H1 (cell line): ENCODE results near the gene FBXO8. TPM values are rescaled to one million over a fixed set of nuclear protein-coding genes. Genes with fewer than 3 reads are reported as not detected.

Source experiments
- BRCA1 ChIP-seq: IDR thresholded peaks from 2 replicates; pipeline ENCODE4 v1.6.1; 2012; ENCODE audit warnings: low read depth, low read length, improper control_type of control experiment
- CBX5 ChIP-seq: fragments of 300-800, 300-1000 bp; sonication (generic); IDR thresholded peaks from 2 replicates; pipeline ENCODE4 v1.7.1; 2016; ENCODE audit warnings: antibody characterized with exemption, low read length, low read depth
- CHD1 ChIP-seq: IDR thresholded peaks from 2 replicates; pipeline ENCODE4 v1.6.1; 2012; ENCODE audit warnings: low read depth, low read length, improper control_type of control experiment
- CREB1 ChIP-seq: IDR thresholded peaks from 2 replicates; pipeline ENCODE4 v1.6.1; 2012; ENCODE audit warnings: inconsistent platforms
- JUN ChIP-seq: IDR thresholded peaks from 2 replicates; pipeline ENCODE4 v1.6.1; 2011; ENCODE audit warnings: low read depth, mild to moderate bottlenecking, improper control_type of control experiment, low read length
- SRF ChIP-seq: IDR thresholded peaks from 2 replicates; pipeline ENCODE4 v1.6.1; 2011; ENCODE audit warnings: mild to moderate bottlenecking, low read depth, low read length, moderate library complexity
- SUZ12 ChIP-seq: fragments of 200-600 bp; sonication (generic); IDR thresholded peaks from 2 replicates; pipeline ENCODE4 v1.6.1; 2012; ENCODE audit warnings: mild to moderate bottlenecking, inconsistent platforms, low read length, moderate library complexity, mixed read lengths
- TAF7 ChIP-seq: optimal IDR thresholded peaks from 2 replicates; pipeline ENCODE3; 2011; ENCODE audit warnings: low read depth, mild to moderate bottlenecking, inconsistent platforms, low read length, moderate library complexity, borderline replicate concordance
- polyA plus RNA-seq, 7 experiments: library from polyadenylated mRNA; depleted of rRNA in 3 of 7; stranded (reverse) in 5 of 7; unstranded in 2 of 7; fragments of >200 nt in 5 of 7; fragments of 200-250 nt in 2 of 7; gene quantifications; 1 replicate in 5 of 7; 2 replicates in 1 of 7; 4 replicates in 1 of 7; pipeline versions ENCODE4 v1.2.1 to v1.2.3, GENCODE V29; 2011 to 2013; ENCODE audit warnings: missing spikeins in 2 of 7, mixed read lengths in 2 of 7
- total RNA-seq: library from RNA; stranded (reverse); fragmentation: NEBNext Ultra II Directional; extraction: Animal tissue kit (Norgen Biotek cat#: 25700); gene quantifications from 2 replicates; pipeline ENCODE4 v1.2.1, GENCODE V29; 2021

The FBXO8 gene
- total and polyA plus RNA-seq, 2 of the 8 experiments (the other 6 are each of a cell fraction or from before 2014, with no cell fraction given), result 5.1 to 7.5 TPM

- no peak for TF ChIP-seq JUN
- no peak for TF ChIP-seq CBX5
- TF ChIP-seq BRCA1, result no peak
- no peak for TF ChIP-seq TAF7
- TF ChIP-seq SRF, result no peak
- no peak for TF ChIP-seq CHD1
- TF ChIP-seq SUZ12, result no peak
- no peak for TF ChIP-seq CREB1
- TF ChIP-seq, all 59 proteins: peak for 0
These were observed 23.4 kb downstream of the FBXO8 start (continued) for GRCh38 chr4:174260099-174260498.
